HG02840 (cell line): ENCODE data around the gene ABO.
"Not testable (repeated sequence)": the region's sequence is repeated elsewhere in the genome, so short reads cannot be mapped to it uniquely, and the experiment has no call there.

Experiments used
- ATAC-seq: cut with Tn5 transposase; IDR thresholded peaks from one replicate; pipeline ENCODE4 v1.9.1; 2021; ENCODE audit warnings: mild to moderate bottlenecking, moderate library complexity, moderate number of reproducible peaks; ENCODE audit not compliant: unreplicated experiment, low FRiP score

ABO gene

DNA sequence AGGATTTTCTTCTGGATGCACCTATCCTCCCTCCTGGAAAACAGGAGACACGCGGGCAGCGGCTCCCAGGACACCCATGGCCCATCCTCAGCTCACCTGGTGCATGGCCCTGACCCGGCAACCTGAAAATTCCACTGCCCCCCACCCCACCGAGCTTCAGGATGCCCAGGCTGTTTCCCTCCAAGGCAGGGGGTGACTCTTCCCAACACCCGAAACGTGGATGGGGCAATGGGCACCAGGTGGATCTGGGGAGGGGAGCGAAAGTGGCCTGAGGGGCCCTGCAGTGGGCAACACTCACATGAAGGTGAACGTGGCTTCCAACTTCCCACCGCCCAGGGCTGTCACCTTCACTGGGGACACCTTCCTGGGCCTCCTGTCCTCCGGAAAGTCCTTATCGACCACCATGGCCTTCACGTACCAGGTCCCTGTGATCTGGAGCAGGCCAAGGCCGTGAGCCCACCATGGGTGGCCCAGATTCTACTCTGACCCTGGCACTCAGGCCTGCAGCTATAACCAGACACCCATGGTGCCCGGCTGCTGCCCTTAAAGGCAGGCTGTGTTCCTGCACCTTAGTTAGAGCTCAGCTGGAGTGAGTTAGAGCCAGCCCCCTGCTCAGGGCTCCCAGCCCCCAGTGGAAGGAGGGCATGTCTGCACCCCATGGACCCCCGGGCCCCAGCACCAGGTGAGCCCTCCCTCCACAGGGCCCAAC, 66.7 kb downstream of the ABO start:
- ATAC-seq: not testable (repeated sequence)

- ATAC-seq: no peak
These were observed 67.3 kb downstream of the ABO start for GRCh38 chr9:133207540-133208170.

DNA sequence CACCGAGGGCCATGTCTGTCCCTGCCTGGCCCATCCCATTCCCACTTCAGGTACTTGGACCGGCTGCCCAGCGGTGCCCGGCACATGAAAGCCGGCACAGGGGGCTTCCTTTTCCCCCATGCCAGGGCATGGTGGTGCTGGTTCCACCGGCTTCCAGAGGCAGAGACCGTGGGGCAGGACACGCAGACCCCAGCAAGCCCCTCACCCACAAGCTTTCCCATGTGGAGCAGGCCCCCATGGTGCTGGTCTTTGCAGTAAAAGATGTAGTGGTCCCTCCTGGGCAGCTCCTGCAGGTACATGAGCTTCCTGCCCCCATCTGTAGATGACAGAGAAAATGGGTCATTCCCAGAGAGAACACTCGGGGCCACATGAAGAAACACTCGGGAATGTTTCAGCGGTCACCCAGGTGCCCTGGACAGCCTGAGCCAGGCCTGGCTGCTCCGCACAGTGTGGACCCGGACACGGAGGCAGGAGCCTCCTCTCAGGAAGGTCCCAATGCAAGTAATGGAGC, 67.9 kb downstream of the ABO start:
- no peak for ATAC-seq

DNA sequence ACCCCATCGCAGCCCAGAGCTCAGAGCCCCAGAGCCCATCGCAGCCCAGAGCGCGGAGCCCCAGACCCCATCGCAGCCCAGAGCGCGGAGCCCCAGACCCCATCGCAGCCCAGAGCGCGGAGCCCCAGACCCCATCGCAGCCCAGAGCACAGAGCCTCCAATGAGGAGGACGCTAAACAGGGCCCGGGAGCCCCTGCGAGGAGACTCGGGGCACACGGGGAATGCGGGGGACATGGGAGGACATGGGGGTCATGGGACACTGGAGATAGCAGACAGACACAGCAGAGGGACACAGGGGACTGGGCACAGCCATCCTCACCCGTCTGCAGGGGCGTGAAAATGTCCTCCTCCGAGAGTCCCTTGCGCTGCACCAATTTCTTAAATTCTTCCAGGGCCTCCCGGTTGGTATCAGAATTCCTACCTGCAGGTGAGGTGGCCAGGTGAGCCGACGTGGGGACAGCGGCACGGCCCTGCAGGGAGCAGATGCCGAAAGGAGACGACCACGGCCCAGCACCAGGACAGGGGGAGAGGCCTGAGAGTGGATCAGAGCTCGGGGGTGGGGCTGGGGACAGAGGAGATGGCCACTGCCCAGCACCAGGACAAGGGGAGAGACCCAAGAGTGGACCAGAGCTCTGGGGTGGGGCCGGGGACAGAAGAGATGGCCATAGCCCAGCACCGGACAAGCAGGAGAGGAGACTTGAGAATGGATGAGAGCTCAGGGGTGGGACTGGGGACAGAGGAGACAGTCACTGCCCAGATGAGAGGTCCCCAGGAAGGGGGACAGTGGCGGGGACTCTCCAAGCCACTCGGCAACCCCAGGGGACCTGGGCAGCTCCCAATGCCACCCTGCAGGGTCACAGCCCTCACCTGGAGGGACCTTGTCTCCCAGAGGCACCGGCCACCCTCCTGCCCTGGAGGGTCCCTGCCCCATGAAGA, 68.7 kb downstream of the ABO start:
- ATAC-seq: no peak

DNA sequence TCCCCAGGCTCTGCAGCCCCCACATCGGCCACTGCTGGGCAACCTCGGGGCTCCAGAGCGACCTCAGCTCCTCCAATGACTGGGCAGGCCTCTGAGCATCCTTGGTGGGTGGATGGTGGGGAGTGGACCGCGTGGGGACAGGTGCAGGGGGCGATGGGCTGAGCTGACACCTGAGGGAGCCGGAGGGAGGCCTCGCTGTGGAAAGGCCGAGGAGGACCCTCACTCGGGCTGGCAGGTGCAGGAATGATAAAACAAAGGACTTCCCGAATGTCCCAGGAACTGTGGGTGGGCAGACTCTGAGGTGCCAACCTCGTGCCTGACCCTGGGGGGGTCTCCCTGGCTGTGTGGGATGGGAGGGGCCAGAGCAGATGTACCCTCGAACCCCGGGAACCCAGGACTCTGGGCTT, 69.5 kb downstream of the ABO start:
- not testable (repeated sequence) for ATAC-seq
